ENCODE data around the gene PADI1. TPM values are rescaled to one million over a fixed set of nuclear protein-coding genes. Genes with fewer than 3 reads are reported as not detected.

The PADI1 gene
- not detected for total RNA-seq

- no peak within 1 kb of the TSS for H3K27ac ChIP-seq
- intact Hi-C loops (cut with DNase I; ENCODE audit: low total_unique reads) (no loop called here), in situ Hi-C loops (cut with MboI; ENCODE audit: low sequenced_read_pairs in 4 of 4) (no loop called here)
- H3K36me3 ChIP-seq: no peaks in the 10 kb centered on the region
- H3K4me1 ChIP-seq: no peaks in the 10 kb centered on the region
- no peaks in the 10 kb centered on the region for H3K27me3 ChIP-seq
- TF ChIP-seq POLR2A (IDR thresholded peaks at IDR 0.05): no peak
- no peak for TF ChIP-seq CTCF (IDR thresholded peaks at IDR 0.05 in 4 of 5, conservative IDR thresholded peaks at IDR 0.05 in 1 of 5)
- no peak within 1 kb of the TSS for H3K4me3 ChIP-seq
- ATAC-seq (no peak), DNase-seq (no peak)
- H3K9me3 ChIP-seq: no peaks in the 10 kb centered on the region
Observed at GRCh38 chr1:17204546-17205440, at the start of gene PADI1. PADI1 (plus strand) TSS chr1:17205128; CDS start chr1:17205218, 90 bp downstream.

GRCh38 chr1:17155257-17155920 lies 49.5 kb upstream of the PADI1 start:
- Histone ChIP-seq H3K27ac (no peak overlapping the region), H3K9me3 (no peaks in the 10 kb centered on the region), H3K36me3 (no peaks in the 10 kb centered on the region), H3K27me3 (peaks cover 1 to 12% (median 4%) of the 10 kb centered on the region in 3 donors), H3K4me3 (no peak overlapping the region), H3K4me1 (no peaks in the 10 kb centered on the region)
- in situ Hi-C loops (cut with MboI; ENCODE audit: low sequenced_read_pairs in 4 of 4) (no loop called here), intact Hi-C loops (cut with DNase I; ENCODE audit: low total_unique reads) (no loop called here)
- DNase-seq (no peak), ATAC-seq (no peak)
- TF ChIP-seq CTCF (IDR thresholded peaks at IDR 0.05 in 4 of 5, conservative IDR thresholded peaks at IDR 0.05 in 1 of 5) (no peak), POLR2A (IDR thresholded peaks at IDR 0.05) (no peak)

GRCh38 chr1:17156108-17156507 lies 48.8 kb upstream of the PADI1 start:
- Histone ChIP-seq H3K4me1 (no peaks in the 10 kb centered on the region), H3K27me3 (peaks cover 0 to 8% (median 0%) of the 10 kb centered on the region in 3 donors), H3K36me3 (no peaks in the 10 kb centered on the region), H3K4me3 (no peak overlapping the region), H3K27ac (no peak overlapping the region), H3K9me3 (no peaks in the 10 kb centered on the region)
- ATAC-seq: no peak
- intact Hi-C loops (cut with DNase I; ENCODE audit: low total_unique reads): no loop called here
- TF ChIP-seq POLR2A (IDR thresholded peaks at IDR 0.05) (no peak), CTCF (IDR thresholded peaks at IDR 0.05 in 4 of 5, conservative IDR thresholded peaks at IDR 0.05 in 1 of 5) (no peak)
- in situ Hi-C loops (cut with MboI; ENCODE audit: low sequenced_read_pairs in 4 of 4): no loop called here
- no peak for DNase-seq

GRCh38 chr1:17158961-17159360 lies 46.0 kb upstream of the PADI1 start:
- H3K4me3 ChIP-seq: no peak overlapping the region
- in situ Hi-C loops (cut with MboI; ENCODE audit: low sequenced_read_pairs in 4 of 4) (no loop called here), intact Hi-C loops (cut with DNase I; ENCODE audit: low total_unique reads) (no loop called here)
- no peaks in the 10 kb centered on the region for H3K9me3 ChIP-seq
- ATAC-seq (no peak), DNase-seq (no peak)
- H3K4me1 ChIP-seq: peaks cover 0 to 3% of the 10 kb centered on the region in 2 donors
- no peaks in the 10 kb centered on the region for H3K36me3 ChIP-seq
- no peak overlapping the region for H3K27ac ChIP-seq
- TF ChIP-seq CTCF (IDR thresholded peaks at IDR 0.05 in 4 of 5, conservative IDR thresholded peaks at IDR 0.05 in 1 of 5) (no peak), POLR2A (IDR thresholded peaks at IDR 0.05) (no peak)
- H3K27me3 ChIP-seq: no peaks in the 10 kb centered on the region

Measured in gastrocnemius medialis (tissue), 4 donors.